PFSK-1 (cell line): ENCODE measurements around the gene CPA5.

Experiments used
- POLR2AphosphoS5 ChIP-seq: IDR thresholded peaks from 2 replicates; pipeline ENCODE4 v1.6.1; 2012; ENCODE audit warnings: low read depth, mild to moderate bottlenecking, control low read depth, low read length, moderate library complexity
- SIN3A ChIP-seq: IDR thresholded peaks from 2 replicates; pipeline ENCODE4 v1.6.1; 2012; ENCODE audit warnings: mild to moderate bottlenecking, low read length, moderate library complexity, borderline replicate concordance; ENCODE audit not compliant: insufficient read depth

DNA sequence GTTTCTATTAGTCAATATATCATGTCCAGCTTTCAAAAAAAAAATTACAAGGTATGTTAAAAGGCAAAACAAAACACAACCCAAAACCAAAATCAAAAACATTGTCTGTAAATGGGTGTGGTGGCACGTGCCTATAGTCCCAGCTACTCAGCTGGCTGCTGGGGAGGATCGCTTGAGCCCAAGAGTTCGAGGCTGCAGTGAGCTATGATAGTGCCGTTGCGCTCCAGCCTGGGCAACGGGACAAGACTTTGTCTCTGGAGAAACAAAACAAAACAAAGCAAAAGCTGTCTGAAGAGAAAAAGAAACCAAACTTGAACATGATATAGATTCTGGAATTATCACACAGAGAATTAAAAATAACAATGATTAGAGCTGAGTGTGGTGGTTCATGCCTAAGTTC lies 10.3 kb upstream of the CPA5 start:
- TF ChIP-seq SIN3A (no peak), POLR2AphosphoS5 (no peak)
